Mesenchymal stem cell (in vitro differentiated cells and primary cell): ENCODE results near the gene PIK3C2A.

Experiments
- DNase-seq: peaks from one replicate; pipeline ENCODE4 v3.0.0-alpha.2; 2013
- H2AFZ ChIP-seq: one replicate; pipeline ENCODE4 v1.6.1; 2013; ENCODE audit warnings: low read depth, mild to moderate bottlenecking, control low read depth, inconsistent platforms, low read length, moderate library complexity
- H2AK5ac ChIP-seq: 2 replicates; pipeline ENCODE4 v1.6.1; 2013; ENCODE audit warnings: low read length, moderate library complexity, mild to moderate bottlenecking, inconsistent platforms; ENCODE audit not compliant: severe bottlenecking
- H2BK120ac ChIP-seq: one replicate; pipeline ENCODE4 v1.6.1; 2013; ENCODE audit warnings: low read depth, mild to moderate bottlenecking, inconsistent platforms, low read length, moderate library complexity
- H2BK12ac ChIP-seq, 2 experiments: one replicate each; pipeline ENCODE4 v1.6.1; 2013; ENCODE audit warnings: inconsistent platforms in 2 of 2, low read length in 2 of 2, mild to moderate bottlenecking in 2 of 2, moderate library complexity in 2 of 2, control low read depth in 1 of 2
- H2BK15ac ChIP-seq: one replicate; pipeline ENCODE4 v1.6.1; 2013; ENCODE audit warnings: mild to moderate bottlenecking, low read depth, inconsistent platforms; ENCODE audit not compliant: poor library complexity, severe bottlenecking
- H2BK5ac ChIP-seq: 2 replicates; pipeline ENCODE4 v1.6.1; 2013; ENCODE audit warnings: low read depth, mild to moderate bottlenecking, low read length, control low read depth, inconsistent platforms; ENCODE audit not compliant: poor library complexity, severe bottlenecking
- H3K14ac ChIP-seq, 2 experiments: one replicate each; pipeline ENCODE4 v1.6.1; 2013; ENCODE audit warnings: inconsistent platforms in 2 of 2, low read length in 2 of 2, control low read depth in 1 of 2, mild to moderate bottlenecking in 1 of 2, moderate library complexity in 1 of 2
- H3K18ac ChIP-seq, 2 experiments: one replicate each; pipeline ENCODE4 v1.6.1; 2013; ENCODE audit warnings: inconsistent platforms in 2 of 2, low read length in 2 of 2, control low read depth in 1 of 2, low read depth in 1 of 2, mild to moderate bottlenecking in 1 of 2
- H3K23ac ChIP-seq, 2 experiments: one replicate each; pipeline ENCODE4 v1.6.1; 2013; ENCODE audit warnings: inconsistent platforms in 2 of 2, low read length in 2 of 2, mild to moderate bottlenecking in 2 of 2, moderate library complexity in 2 of 2, control low read depth in 1 of 2
- H3K27ac ChIP-seq: 2 replicates; pipeline ENCODE4 v1.5.1; 2013; ENCODE audit warnings: mild to moderate bottlenecking, moderate library complexity, low read length, control low read depth, inconsistent platforms; ENCODE audit not compliant: poor library complexity, severe bottlenecking
- H3K27me3 ChIP-seq, 2 experiments: 2 replicates each; pipeline versions ENCODE4 v1.6.1 to v1.7.0; 2013; ENCODE audit warnings: low read length in 2 of 2, mild to moderate bottlenecking in 2 of 2, moderate library complexity in 2 of 2, control low read depth in 1 of 2, inconsistent platforms in 1 of 2; ENCODE audit not compliant: control insufficient read depth in 1 of 2, insufficient read depth in 1 of 2
- H3K36me3 ChIP-seq, 2 experiments: 2 replicates each; pipeline versions ENCODE4 v1.6.1 to v1.7.0; 2013; ENCODE audit warnings: low read length in 2 of 2, control low read depth in 1 of 2, inconsistent platforms in 1 of 2, low read depth in 1 of 2, mild to moderate bottlenecking in 1 of 2; ENCODE audit not compliant: insufficient read depth in 2 of 2, control insufficient read depth in 1 of 2
- H3K4ac ChIP-seq, 2 experiments: one replicate each; pipeline ENCODE4 v1.6.1; 2013; ENCODE audit warnings: inconsistent platforms in 2 of 2, low read length in 2 of 2, mild to moderate bottlenecking in 2 of 2, moderate library complexity in 2 of 2, control low read depth in 1 of 2, low read depth in 1 of 2
- H3K4me1 ChIP-seq: 2 replicates; pipeline ENCODE4 v1.6.1; 2013; ENCODE audit warnings: low read depth, low read length, control low read depth; ENCODE audit not compliant: control insufficient read depth, insufficient read depth
- H3K4me2 ChIP-seq: 2 replicates; pipeline ENCODE4 v1.6.1; 2013; ENCODE audit warnings: low read length, mild to moderate bottlenecking, inconsistent platforms; ENCODE audit not compliant: poor library complexity, severe bottlenecking
- H3K4me3 ChIP-seq, 2 experiments: 2 replicates each; pipeline versions ENCODE4 v1.5.1 to v1.7.0; 2013; ENCODE audit warnings: low read length in 2 of 2, mild to moderate bottlenecking in 2 of 2, control low read depth in 1 of 2, low read depth in 1 of 2; ENCODE audit not compliant: insufficient read depth in 1 of 2
- H3K79me1 ChIP-seq: replicated peaks from 2 replicates; pipeline ENCODE4 v1.6.1; 2013; ENCODE audit warnings: mild to moderate bottlenecking, control low read depth, low read length, inconsistent platforms; ENCODE audit not compliant: poor library complexity, severe bottlenecking
- H3K9ac ChIP-seq: 2 replicates; pipeline ENCODE4 v1.7.0; 2013; ENCODE audit warnings: mild to moderate bottlenecking, low read length, moderate library complexity
- H3K9me3 ChIP-seq: 2 replicates; pipeline ENCODE4 v1.7.0; 2013; ENCODE audit warnings: mild to moderate bottlenecking, low read length; ENCODE audit not compliant: control insufficient read depth
- H4K8ac ChIP-seq: one replicate; pipeline ENCODE4 v1.6.1; 2013; ENCODE audit warnings: inconsistent platforms, mild to moderate bottlenecking, low read length, moderate library complexity
- H4K91ac ChIP-seq: one replicate; pipeline ENCODE4 v1.6.1; 2013; ENCODE audit warnings: mild to moderate bottlenecking, low read length, inconsistent platforms
- whole genome bisulfite sequencing: methylation state at CpG from one replicate; pipeline ENCODE4 v1.1.7; 2013; ENCODE audit warnings: mixed read lengths; 5-methylcytosine and 5-hydroxymethylcytosine counted together

PIK3C2A gene

GRCh38 chr11:17184882-17185587 is 22.8 kb downstream of the PIK3C2A start:
- Histone ChIP-seq H3K27ac (no peak overlapping the region), H3K27me3 (no peaks in the 10 kb centered on the region), H3K9ac (no peak overlapping the region), H3K4ac (no peak overlapping the region), H2BK12ac (no peak overlapping the region), H2BK15ac (no peak overlapping the region), H4K8ac (no peak overlapping the region), H3K14ac (no peak overlapping the region), H3K4me3 (no peak overlapping the region), H3K9me3 (no peaks in the 10 kb centered on the region), H2BK120ac (no peak overlapping the region), H2AFZ (no peak overlapping the region), H3K36me3 (peaks cover 0 to 12% of the 10 kb centered on the region in 2 experiments), H2BK5ac (no peak overlapping the region), H3K79me1 (peaks cover 19% of the 10 kb centered on the region), H3K23ac (no peak overlapping the region), H2AK5ac (no peak overlapping the region), H3K18ac (no peak overlapping the region), H3K4me1 (peaks cover 9% of the 10 kb centered on the region), H3K4me2 (no peak overlapping the region), H4K91ac (no peak overlapping the region)
- DNase-seq = no peak
- no CpG with 5 or more reads among the region's 2 CpGs for WGBS

- no peak for DNase-seq
- H3K36me3 ChIP-seq = peaks cover 0 to 12% of the 10 kb centered on the region in 2 experiments
- H3K18ac ChIP-seq = no peak overlapping the region
- no peak overlapping the region for H2BK15ac ChIP-seq
- WGBS = 100% methylated on average over 1 of the region's 1 CpG
- H4K8ac ChIP-seq = no peak overlapping the region
- no peak overlapping the region for H3K9ac ChIP-seq
- H3K9me3 ChIP-seq = no peaks in the 10 kb centered on the region
- H3K4me1 ChIP-seq = peaks cover 11% of the 10 kb centered on the region
- H2AFZ ChIP-seq = no peak overlapping the region
- no peak overlapping the region for H2AK5ac ChIP-seq
- H3K4me2 ChIP-seq = no peak overlapping the region
- H3K23ac ChIP-seq = no peak overlapping the region
- no peak overlapping the region for H2BK120ac ChIP-seq
- no peak overlapping the region for H3K27ac ChIP-seq
- no peak overlapping the region for H2BK12ac ChIP-seq
- peaks cover 19% of the 10 kb centered on the region for H3K79me1 ChIP-seq
- no peaks in the 10 kb centered on the region for H3K27me3 ChIP-seq
- H2BK5ac ChIP-seq = no peak overlapping the region
- H3K14ac ChIP-seq = no peak overlapping the region
- no peak overlapping the region for H3K4ac ChIP-seq
- no peak overlapping the region for H4K91ac ChIP-seq
- H3K4me3 ChIP-seq = no peak overlapping the region
Observed at GRCh38 chr11:17183836-17184235, 23.9 kb downstream of the PIK3C2A start.

- H2BK15ac ChIP-seq = no peak overlapping the region
- peaks cover 9% of the 10 kb centered on the region for H3K4me1 ChIP-seq
- H3K14ac ChIP-seq = no peak overlapping the region
- no peak overlapping the region for H2AK5ac ChIP-seq
- no peaks in the 10 kb centered on the region for H3K27me3 ChIP-seq
- no peak overlapping the region for H2BK120ac ChIP-seq
- no peak overlapping the region for H2AFZ ChIP-seq
- H3K9me3 ChIP-seq = no peaks in the 10 kb centered on the region
- no peak overlapping the region for H2BK5ac ChIP-seq
- no peak overlapping the region for H3K23ac ChIP-seq
- WGBS = 93% methylated on average over 2 of the region's 3 CpGs
- no peak overlapping the region for H3K27ac ChIP-seq
- no peak overlapping the region for H3K4me3 ChIP-seq
- no peak overlapping the region for H3K4me2 ChIP-seq
- no peak overlapping the region for H3K4ac ChIP-seq
- H3K36me3 ChIP-seq = peaks cover 0 to 4% of the 10 kb centered on the region in 2 experiments
- H2BK12ac ChIP-seq = no peak overlapping the region
- no peak overlapping the region for H4K91ac ChIP-seq
- no peak for DNase-seq
- H3K18ac ChIP-seq = no peak overlapping the region
- H3K79me1 ChIP-seq = peaks cover 9% of the 10 kb centered on the region
- H3K9ac ChIP-seq = no peak overlapping the region
- H4K8ac ChIP-seq = no peak overlapping the region
Observed at GRCh38 chr11:17179970-17180369, 27.8 kb downstream of the PIK3C2A start.

- Histone ChIP-seq H2AK5ac (peak overlapping the region; percentile 24), H3K9me3 (no peaks in the 10 kb centered on the region), H3K36me3 (peaks cover 0 to 11% of the 10 kb centered on the region in 2 experiments), H3K4me3 (no peak overlapping the region), H3K27ac (no peak overlapping the region), H2BK5ac (no peak overlapping the region), H3K4me1 (peaks cover 5% of the 10 kb centered on the region), H4K91ac (no peak overlapping the region), H3K23ac (no peak overlapping the region), H3K4ac (no peak overlapping the region), H2AFZ (no peak overlapping the region), H2BK15ac (no peak overlapping the region), H3K18ac (no peak overlapping the region), H3K4me2 (no peak overlapping the region), H2BK120ac (no peak overlapping the region), H3K9ac (no peak overlapping the region), H4K8ac (no peak overlapping the region), H3K27me3 (no peaks in the 10 kb centered on the region), H2BK12ac (no peak overlapping the region), H3K14ac (no peak overlapping the region), H3K79me1 (peaks cover 17% of the 10 kb centered on the region)
- 92% methylated on average over 2 of the region's 2 CpGs for WGBS
- no peak for DNase-seq
Observed at GRCh38 chr11:17173332-17173731, 34.5 kb downstream of the PIK3C2A start.
